Raji (cell line): Measurements from ENCODE around the gene RGS16.

Experiments used
- POLR2A ChIP-seq: IDR thresholded peaks from 2 replicates; pipeline ENCODE4 v1.6.1; 2011; ENCODE audit warnings: low read depth, low read length, control low read depth; ENCODE audit not compliant: insufficient read depth

RGS16 gene

GRCh38 chr1:182604175-182605164, at the start of gene RGS16:
Gene RGS16, minus strand, starts transcription at chr1:182604389. Its CDS starts 130 bp downstream, at chr1:182604259.
- TF ChIP-seq POLR2A = peak; percentile 99

- no peak for TF ChIP-seq POLR2A
These were observed 49.8 kb upstream of the RGS16 start for GRCh38 chr1:182653986-182654385.

- TF ChIP-seq POLR2A = no peak
These were observed 48.7 kb upstream of the RGS16 start for GRCh38 chr1:182652933-182653332.

GRCh38 chr1:182651339-182651724, 47.1 kb upstream of the RGS16 start:
- TF ChIP-seq POLR2A = no peak

GRCh38 chr1:182650678-182651338, 46.6 kb upstream of the RGS16 start:
- TF ChIP-seq POLR2A = no peak

- TF ChIP-seq POLR2A = no peak
These were observed 44.9 kb upstream of the RGS16 start for GRCh38 chr1:182649041-182649440.

GRCh38 chr1:182646739-182647138, 42.5 kb upstream of the RGS16 start:
- TF ChIP-seq POLR2A = no peak

- no peak for TF ChIP-seq POLR2A
These were observed 40.7 kb upstream of the RGS16 start for GRCh38 chr1:182644886-182645285.

- no peak for TF ChIP-seq POLR2A
These were observed 39.5 kb upstream of the RGS16 start for GRCh38 chr1:182643699-182644098.

GRCh38 chr1:182642461-182642860, 38.3 kb upstream of the RGS16 start:
- no peak for TF ChIP-seq POLR2A

GRCh38 chr1:182641561-182641960, 37.4 kb upstream of the RGS16 start:
- TF ChIP-seq POLR2A = no peak

GRCh38 chr1:182639330-182639729, 35.1 kb upstream of the RGS16 start:
- TF ChIP-seq POLR2A = no peak

- TF ChIP-seq POLR2A = no peak
These were observed 33.6 kb upstream of the RGS16 start for GRCh38 chr1:182637769-182638168.

GRCh38 chr1:182635871-182636270, 31.7 kb upstream of the RGS16 start:
- TF ChIP-seq POLR2A = no peak

- TF ChIP-seq POLR2A = no peak
These were observed 30.3 kb upstream of the RGS16 start for GRCh38 chr1:182634306-182635072.
